NCI-H2029 (cell line): ENCODE measurements around the gene MCOLN1.
"Not testable (repeated sequence)": the region's sequence is repeated elsewhere in the genome, so short reads cannot be mapped to it uniquely, and the experiment has no call there.

Experiments used
- DNase-seq: peaks from one replicate; lab custom pipeline; 2025; lab: John Stamatoyannopoulos, UW

Gene MCOLN1

DNA sequence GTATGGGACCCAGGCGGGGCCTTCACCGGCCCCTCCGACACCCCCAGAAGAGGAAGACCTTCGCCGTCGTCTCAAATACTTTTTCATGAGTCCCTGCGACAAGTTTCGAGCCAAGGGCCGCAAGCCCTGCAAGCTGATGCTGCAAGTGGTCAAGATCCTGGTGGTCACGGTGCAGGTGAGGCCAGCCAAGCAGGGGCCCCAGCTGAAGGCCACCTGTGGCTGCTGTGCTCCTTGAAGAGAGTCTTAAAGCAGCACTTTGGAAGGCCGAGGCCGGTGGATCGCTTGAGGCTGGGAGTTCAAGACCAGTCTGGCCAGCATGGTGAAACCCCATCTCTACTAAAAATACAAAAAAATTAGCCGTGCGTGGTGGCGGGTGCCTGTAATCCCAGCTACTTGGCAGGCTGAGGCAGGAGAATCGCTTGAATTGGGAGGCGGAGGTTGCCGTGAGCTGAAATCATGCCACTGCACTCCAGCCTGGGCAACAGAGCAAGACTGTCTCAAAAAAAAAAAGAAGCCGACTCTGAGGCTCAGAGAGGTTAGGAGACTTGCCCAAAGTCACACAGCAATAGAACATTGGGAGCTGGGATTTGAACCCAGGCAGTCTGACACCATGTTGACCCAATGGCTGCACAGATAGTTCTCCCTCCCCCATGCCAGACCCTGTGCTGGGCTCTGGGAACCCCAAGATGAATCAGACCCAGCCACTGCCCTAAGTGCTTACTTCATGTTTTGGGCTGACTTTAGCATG is 2.7 kb downstream of the MCOLN1 start:
- no peak for DNase-seq

DNA sequence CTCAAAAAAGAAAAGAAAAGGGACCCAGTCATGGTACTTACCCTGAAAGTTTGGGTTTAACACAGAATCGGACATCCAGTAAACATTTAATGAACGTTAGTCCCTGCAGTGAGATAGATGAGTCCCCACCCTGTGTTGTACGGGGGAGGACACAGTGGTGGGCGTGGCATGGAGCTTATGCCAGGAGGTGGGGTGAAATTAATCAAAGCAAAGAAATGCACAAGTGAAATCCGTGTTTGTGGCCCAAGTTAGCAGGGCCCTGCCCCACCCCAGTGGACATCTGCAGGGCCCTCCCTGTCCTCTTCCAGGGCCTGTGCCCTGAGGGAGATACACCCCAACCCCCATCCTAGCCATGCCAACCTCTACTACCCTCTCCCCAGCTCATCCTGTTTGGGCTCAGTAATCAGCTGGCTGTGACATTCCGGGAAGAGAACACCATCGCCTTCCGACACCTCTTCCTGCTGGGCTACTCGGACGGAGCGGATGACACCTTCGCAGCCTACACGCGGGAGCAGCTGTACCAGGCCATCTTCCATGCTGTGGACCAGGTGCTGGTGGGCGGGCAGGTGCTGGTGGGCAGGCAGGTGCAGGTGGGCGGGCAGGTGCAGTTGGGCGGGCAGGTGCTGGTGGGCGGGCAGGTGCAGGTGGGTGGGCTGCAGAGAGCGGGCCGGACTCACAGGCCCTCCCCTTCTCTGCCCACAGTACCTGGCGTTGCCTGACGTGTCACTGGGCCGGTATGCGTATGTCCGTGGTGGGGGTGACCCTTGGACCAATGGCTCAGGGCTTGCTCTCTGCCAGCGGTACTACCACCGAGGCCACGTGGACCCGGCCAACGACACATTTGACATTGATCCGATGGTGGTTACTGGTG is 3.9 kb downstream of the MCOLN1 start:
- no peak for DNase-seq

- no peak for DNase-seq
These were observed 5.2 kb downstream of the MCOLN1 start for GRCh38 chr19:7527516-7528191.

GRCh38 chr19:7528192-7528519 is 5.7 kb downstream of the MCOLN1 start:
- no peak for DNase-seq

GRCh38 chr19:7528522-7529245 is 6.3 kb downstream of the MCOLN1 start:
- DNase-seq = no peak

DNA sequence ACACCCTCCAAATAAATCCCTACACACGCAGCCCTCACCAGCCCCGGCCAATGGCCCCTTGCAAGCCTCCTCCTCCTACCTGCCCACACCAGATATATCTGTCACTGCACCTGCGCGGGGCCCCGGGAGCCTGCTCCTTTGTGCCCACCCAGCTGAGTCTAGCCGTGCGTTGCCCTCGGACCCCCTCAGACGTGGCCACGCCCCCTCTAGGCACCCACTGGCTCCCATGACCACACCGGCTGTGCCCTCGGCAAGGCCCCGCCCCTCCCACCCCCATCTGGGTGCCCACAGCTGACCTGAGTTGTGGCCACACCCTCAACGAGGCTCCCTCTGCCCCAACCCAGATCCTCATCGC is 6.8 kb downstream of the MCOLN1 start:
- no peak for DNase-seq

DNA sequence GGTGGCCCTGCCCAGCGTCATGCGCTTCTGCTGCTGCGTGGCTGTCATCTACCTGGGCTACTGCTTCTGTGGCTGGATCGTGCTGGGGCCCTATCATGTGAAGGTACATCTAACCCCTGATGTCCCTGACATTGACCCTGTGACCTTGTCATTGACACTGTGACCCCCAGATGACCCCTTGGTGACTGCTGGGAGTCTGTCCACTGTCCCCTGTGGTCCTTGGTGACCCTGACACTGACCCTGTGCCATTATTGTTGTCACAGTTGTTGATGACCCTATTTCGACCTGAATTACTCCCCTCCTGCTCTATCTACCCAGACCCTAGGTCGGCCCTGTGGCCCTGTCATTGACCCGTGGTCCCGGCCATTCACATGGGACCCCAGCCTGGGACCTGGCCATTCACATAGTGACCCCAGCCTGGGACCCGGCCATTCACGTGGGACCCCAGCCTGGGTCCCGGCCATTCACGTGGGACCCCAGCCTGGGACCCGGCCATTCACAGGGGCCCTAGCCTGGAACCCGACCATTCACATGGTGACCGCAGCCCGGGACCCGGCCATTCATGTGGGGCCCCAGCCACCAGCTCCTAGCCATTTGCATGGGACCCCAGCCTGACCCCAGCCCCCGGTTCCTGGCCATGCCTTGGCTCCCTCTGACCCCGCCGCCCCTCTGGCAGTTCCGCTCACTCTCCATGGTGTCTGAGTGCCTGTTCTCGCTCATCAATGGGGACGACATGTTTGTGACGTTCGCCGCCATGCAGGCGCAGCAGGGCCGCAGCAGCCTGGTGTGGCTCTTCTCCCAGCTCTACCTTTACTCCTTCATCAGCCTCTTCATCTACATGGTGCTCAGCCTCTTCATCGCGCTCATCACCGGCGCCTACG is 7.4 kb downstream of the MCOLN1 start:
- DNase-seq = no peak

DNA sequence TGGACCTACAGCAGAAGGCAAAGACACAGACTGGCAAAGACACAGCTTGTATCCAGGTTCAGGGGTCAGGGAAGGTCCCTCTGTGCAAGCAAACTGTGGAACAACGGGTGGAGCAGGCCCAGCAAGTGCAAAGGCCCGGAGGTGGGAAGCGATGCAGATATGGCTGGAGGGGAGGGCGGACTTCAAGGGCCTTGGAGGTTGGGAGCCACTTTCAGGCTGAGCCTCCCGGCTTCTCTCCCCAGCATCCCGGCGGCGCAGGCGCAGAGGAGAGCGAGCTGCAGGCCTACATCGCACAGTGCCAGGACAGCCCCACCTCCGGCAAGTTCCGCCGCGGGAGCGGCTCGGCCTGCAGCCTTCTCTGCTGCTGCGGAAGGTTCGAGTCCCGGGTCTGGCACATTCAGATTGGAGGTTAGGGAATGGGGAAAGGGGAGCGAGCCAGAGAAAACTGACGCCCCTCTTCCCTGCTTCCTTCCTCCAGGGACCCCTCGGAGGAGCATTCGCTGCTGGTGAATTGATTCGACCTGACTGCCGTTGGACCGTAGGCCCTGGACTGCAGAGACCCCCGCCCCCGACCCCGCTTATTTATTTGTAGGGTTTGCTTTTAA is 11.0 kb downstream of the MCOLN1 start:
- no peak for DNase-seq

GRCh38 chr19:7533925-7534480 is 11.6 kb downstream of the MCOLN1 start:
- DNase-seq = peak; percentile 87

GRCh38 chr19:7534531-7535046 is 12.2 kb downstream of the MCOLN1 start:
- DNase-seq = no peak

- DNase-seq = peak; percentile 89
These were observed 12.9 kb downstream of the MCOLN1 start, which contains the start of gene PNPLA6 for GRCh38 chr19:7535047-7535997. Gene PNPLA6, plus strand, starts transcription at chr19:7535717. Its CDS starts 72 bp downstream, at chr19:7535789.

DNA sequence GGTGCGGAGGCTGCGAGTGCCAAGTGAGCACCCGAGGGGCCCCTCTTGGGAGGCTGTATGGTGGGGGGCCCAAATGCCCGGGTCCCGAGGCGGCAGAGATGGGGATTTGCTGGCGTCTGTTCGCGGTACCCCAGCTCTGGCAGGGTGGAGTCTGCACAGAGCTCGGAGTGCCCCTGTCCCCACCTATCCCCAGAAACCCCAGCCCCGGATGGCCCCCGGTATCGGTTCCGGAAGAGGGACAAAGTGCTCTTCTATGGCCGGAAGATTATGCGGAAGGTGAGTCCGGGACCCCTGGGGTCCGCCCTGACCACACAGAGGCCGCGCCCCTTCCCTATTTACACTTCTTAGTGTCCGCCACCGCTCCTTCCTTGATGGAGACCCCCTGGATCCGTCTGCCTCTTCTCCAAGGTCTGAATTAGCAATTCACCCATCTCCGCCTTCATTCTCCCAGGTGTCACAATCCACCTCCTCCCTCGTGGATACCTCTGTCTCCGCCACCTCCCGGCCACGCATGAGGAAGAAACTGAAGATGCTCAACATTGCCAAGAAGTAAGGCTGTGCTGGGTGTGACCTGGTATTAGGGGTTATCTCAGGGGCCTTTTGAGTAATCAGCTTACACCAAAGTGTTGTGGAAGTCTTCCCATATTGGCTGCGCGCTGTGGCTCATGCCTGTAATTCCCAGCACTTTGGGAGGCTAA is 13.7 kb downstream of the MCOLN1 start:
- DNase-seq = no peak

- not testable (repeated sequence) for DNase-seq
These were observed 16.6 kb downstream of the MCOLN1 start for GRCh38 chr19:7538990-7539389.

GRCh38 chr19:7539827-7540425 is 17.5 kb downstream of the MCOLN1 start:
- DNase-seq = no peak

DNA sequence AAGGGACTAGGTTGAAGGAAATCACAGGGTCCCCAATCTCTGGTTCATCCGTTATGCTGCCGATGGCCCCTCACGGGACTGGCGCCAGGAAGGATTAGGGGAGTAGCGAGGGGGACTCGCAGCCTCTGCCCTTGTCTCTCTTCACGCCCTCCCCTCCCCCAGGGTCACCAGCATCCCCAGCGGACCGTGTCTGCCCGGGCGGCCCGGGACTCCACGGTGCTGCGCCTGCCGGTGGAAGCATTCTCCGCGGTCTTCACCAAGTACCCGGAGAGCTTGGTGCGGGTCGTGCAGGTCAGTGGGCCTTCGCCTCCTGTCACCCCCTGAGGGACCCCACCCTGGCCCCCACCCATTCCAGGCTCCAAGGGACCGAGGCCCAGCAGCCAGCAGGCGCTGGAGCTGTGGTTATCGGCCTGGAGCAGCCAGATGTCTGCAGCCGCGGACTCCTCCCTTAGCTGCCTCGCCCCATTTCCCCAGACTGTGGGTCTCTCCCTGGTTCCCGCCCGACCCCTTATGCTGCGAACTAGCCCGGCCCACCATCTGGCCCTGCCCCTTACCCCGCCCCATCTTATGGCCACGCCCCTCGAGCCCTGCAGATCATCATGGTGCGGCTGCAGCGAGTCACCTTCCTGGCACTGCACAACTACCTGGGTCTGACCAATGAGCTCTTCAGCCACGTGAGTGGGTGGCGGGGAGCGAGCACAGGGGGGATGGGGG is 18.5 kb downstream of the MCOLN1 start:
- DNase-seq = no peak

- no peak for DNase-seq
These were observed 19.0 kb downstream of the MCOLN1 start for GRCh38 chr19:7541475-7541824.

DNA sequence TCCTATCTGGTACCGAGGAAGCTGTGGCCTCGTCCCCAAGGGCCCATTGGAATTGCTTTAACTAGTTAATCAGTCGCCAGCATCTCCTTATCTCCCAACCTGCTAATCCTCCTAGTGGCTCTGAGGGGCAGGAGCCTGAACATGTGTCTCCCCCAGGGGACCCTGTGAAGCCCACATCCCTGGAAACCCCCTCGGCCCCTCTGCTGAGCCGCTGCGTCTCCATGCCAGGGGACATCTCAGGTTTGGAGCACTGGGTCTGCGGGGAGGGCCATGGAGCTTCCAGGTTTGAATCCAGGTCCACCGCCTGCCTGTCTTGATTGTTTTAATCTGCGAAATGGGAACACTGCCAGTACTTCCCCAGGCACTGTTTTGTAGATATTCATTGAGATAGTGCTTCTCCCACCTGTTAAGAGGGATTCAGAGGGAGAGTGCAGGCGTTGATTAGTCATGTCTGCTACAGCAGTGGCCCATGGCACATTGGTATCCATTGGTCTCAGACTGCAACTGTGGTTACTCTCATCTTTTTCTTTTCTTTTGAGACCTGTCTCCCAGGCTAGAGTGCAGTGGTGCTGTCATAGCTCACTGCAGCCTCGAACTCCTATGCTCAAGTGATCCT is 19.5 kb downstream of the MCOLN1 start:
- DNase-seq = no peak
